Fibroblast of the conjunctiva (primary cell): Measurements from ENCODE around the gene ZNF747.
"Not testable (repeated sequence)": the region's sequence is repeated elsewhere in the genome, so short reads cannot be mapped to it uniquely, and the experiment has no call there.

Source experiments
- DNase-seq: peaks from one replicate; pipeline ENCODE4 v3.0.0-alpha.2; 2010; ENCODE audit warnings: low read depth

Gene ZNF747

GRCh38 chr16:30533748-30534367 lies 800 bp downstream of the ZNF747 start:
- DNase-seq: no peak

DNA sequence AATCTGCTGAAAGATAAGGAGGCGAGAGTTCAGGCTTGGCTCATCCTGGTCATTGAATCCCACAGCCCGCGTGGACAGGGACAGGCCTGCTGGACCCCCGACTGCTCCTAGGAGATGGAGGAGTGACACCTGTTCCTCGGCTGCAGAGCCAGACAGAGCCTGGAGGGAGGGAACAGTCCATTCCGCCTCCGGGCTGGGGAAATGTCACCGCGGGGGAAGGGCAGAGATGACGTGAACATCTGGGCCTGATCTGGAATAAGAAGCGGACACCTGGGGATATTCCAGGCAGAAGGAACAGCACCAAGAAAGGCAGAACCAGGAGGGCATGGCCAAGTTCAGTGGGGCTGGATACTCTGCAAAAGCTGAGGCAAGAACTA lies 1.5 kb downstream of the ZNF747 start:
- no peak for DNase-seq

DNA sequence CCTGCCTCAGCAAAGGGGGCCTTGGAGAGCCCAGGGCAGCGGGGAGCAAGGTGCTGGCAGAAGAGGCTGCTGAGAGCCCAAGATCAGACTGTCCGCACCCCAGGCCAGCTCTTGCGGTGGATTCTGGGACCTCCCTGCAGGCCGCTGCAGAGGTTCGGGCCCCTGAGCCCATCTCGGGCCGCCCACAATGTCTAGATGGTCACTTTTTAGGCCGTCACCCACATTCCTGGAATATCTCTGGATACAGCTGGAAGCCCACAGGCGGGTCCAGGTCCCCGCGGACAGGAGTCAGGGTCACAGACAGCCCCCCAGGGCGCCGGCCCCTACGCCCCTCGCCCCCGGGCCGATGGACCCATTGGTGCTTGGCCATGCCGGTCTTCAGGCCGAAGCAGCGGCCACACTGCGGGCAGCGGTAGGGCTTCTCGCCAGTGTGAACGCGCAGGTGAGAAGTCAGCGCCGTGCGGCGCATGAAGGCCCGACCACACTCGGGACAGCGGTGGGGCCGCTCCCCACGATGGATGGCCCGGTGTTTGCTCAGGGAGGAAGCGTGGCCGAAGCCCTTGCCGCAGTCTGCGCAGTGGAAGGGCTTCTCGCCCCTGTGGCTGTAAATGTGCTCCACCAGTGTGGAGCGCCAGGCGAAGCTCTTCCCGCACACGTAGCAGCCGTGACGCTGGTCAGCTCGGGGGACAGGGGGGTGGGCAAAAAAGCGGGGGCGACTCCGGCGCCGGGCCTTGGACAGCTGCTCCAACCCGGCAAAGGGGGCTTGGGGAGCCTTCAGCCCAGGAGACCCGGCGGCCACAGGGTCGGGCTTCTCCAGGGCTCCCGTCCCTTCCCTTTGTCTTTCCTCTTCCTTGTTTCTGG lies 2.1 kb downstream of the ZNF747 start:
- no peak for DNase-seq

- no peak for DNase-seq
Measured at GRCh38 chr16:30530163-30531037, 4.3 kb downstream of the ZNF747 start.

DNA sequence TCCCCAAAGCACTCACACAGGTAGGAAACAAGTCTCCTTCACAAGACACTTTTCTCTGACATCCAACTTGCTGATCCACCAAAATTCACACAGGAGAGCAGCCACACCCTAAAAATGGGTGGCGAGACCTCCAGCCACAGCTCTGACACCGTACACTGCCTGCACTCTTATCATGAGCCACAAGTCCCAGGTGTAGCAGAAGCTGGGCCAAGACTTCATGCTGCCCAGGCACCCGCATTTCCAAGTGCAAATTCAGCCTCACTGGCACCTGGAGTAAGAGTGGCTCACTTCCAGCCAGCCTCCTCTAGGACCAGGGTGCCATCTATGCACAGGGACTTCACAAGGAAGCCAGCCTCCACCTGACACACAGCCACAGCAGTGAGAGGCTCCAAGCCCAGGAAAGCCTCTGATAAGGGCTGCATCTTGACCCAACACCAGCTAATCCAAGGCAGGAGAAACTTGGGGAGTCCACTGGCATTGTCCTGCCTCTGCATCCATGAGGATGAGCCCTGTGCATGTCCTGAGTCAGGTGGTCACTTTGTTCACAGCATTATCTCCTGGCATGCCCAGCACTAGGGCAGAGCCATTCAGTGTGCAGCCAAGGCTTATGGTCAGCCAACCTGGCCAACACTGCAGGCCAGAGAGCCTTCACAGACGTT lies 5.7 kb downstream of the ZNF747 start:
- DNase-seq: no peak

GRCh38 chr16:30527635-30528178 lies 7.0 kb downstream of the ZNF747 start:
- DNase-seq: no peak

DNA sequence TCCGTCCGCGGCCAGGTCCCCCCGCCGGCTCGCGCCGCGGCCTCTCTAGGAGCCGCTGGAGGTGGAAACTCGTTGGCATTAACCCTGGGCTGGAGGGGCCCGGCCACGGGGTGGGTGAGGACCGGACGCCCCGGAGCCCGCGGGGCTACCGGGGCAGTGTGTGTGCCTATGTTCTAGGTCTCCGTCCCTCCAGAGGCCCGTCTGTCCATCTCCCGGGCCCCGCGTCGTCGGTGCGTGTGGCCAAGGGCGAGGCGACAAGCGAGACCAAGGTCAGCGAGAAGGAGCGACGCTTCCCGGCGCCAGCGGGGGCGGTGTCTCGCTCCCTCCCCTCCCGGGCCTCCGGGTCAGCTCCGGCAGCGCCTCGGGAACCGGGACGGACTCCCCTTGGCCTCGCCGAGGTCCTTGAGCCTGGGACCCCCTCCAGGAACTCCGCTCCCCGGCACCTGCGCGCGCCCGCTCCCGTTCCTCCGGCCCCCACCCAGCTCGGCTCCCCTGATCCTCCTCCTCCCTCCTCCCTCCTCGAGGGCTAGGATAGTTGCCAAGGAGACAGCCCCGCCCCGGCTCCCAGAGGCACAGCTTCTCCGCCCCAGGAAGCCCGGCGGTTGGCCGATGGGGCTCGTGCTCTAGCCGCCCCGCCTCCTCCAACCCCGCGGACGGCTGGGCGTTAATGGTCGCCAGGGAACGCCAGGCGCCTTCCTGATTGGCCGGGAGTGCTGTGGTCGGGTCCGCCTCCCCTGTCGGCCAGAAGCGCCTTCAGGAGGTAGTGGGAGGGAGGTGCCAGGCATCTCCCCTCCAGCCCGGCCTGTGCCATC lies 7.6 kb downstream of the ZNF747 start:
- peak; percentile 96 for DNase-seq

DNA sequence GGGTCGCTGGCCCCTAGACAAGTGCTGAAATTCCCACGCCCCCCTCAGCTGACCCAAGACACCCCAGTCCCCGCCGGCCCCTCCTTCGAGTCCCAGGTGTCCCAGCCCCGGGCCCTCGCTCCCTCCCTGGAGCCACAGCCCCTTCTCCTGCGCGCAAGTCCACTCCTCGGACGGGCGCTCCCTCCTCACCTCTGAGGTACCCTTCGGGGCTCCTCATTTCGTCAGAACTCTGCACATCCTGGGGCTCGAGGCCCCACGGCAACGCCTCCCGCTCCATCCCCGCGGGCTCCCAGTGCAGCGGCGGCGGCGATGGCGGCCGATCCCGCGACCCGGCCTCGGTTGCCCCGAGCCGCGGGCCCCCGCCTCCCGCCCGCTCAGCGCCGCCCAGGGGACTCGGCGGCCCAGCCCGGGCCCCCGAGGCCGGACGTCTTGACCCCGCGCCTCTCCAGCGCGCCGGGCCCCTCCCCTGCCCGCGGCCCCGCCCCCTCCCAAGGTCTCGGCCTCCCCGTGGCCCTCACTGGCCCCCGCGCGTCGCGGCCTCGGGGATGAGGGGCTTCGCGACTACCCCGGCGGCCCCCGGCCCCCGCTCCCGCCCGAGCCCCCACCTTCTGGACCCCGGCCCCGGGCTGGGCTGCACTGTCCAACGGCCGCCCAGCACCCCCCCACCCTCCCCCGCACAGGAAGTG lies 8.4 kb downstream of the ZNF747 start, which contains the start of gene ZNF768:
ZNF768 (minus strand) TSS at position 430 of the 686 bp plus-strand sequence; CDS start at position 277, 153 bp downstream.
- DNase-seq: no peak

DNA sequence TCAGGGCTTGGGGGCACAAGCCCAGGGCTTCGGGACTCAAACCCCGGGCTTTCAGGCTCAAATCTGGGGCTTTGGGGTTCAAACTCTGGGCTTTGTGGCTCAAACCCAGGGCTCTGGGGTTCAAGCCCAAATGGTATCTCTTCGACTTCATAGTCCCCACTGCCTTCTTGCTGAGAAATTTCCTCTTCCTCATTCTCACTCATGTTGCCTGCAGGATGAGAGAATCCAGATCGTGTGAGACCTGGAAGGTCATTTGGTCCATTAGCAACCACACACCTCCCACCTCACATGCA lies 8.9 kb downstream of the ZNF747 start:
- DNase-seq: no peak

DNA sequence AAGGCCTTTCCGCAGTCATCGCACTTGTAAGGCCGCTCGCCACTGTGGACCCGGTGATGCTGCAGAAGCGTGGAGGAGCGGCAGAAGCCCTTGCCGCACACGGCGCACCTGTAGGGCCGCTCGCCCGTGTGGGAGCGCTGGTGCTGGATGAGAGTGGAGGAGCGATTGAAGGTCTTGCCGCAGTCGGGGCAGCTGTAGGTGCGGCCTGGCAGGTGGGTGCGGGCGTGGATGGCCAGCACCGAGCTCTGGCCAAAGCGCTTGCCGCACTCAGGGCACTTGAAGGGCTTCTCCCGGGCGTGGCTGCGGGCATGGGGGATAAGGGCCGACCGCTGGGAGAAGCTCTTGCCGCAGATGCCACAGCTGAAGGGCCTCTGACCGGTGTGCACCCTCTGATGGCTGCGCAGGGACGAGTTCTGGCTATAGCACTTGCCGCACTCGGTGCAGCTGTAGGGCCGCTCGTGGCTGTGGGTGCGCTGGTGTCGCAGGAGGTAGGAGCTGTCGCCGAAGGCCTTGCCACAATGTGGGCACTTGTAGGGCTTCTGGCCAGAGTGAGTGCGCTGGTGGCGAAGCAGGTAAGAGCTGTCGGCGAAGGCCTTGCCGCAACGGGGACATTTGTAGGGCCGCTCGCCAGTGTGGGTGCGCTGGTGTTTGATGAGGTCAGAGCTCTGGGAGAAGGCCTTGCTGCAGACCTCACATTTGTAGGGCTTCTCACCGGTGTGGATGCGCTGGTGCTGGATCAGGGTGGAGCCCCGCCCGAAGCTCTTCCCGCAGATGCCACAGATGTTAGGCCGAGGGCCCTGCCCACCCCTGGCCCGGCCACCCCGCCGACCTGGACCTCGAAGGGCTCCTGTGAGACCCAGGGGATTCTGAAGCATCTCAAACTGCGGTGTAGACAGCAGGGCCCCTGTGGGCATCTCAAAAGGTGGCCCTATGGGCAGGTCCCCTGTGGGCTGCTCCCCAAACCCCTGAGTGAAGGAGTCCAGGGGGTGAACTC lies 9.8 kb downstream of the ZNF747 start:
- DNase-seq: no peak

- DNase-seq: no peak
Measured at GRCh38 chr16:30523768-30524574, 10.7 kb downstream of the ZNF747 start.

GRCh38 chr16:30522702-30523463 lies 11.8 kb downstream of the ZNF747 start:
- not testable (repeated sequence) for DNase-seq

GRCh38 chr16:30521873-30522641 lies 12.6 kb downstream of the ZNF747 start:
- DNase-seq: no peak

- DNase-seq: no peak
Measured at GRCh38 chr16:30521476-30521872, 13.2 kb downstream of the ZNF747 start.

GRCh38 chr16:30519120-30520049 lies 15.3 kb downstream of the ZNF747 start:
- DNase-seq: no peak

GRCh38 chr16:30518552-30518951 lies 16.1 kb downstream of the ZNF747 start:
- DNase-seq: no peak
